CD4-positive, alpha-beta T cell treated with Interleukin-6 at 100 ng/mL for 8 hours (primary cell): ENCODE measurements around the gene RPS6KA3.
"Not testable (repeated sequence)": the region's sequence is repeated elsewhere in the genome, so short reads cannot be mapped to it uniquely, and the experiment has no call there.

Experiments
- DNase-seq: peaks from one replicate; pipeline ENCODE4 v3.0.0-alpha.2; 2020; ENCODE audit warnings: mixed read lengths, low spot score

RPS6KA3 gene

DNA sequence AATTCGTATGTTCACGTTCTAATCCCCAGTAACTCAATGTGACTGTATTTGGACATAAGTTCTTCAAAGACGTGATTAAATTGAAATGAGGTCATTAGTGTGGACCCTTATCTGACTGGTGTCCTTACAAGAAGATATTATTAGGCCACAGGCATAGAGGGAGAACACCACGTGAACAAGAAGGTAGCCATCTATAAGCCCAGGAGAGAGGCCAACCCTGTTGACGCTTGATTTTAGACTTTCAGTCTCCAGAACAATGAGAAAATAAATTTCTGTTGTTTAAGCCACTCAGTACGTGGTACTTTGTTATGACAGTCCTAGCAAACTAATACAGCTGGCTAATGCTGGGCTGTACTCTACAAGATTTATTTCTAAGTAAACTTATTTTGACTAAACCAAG is 123.6 kb downstream of the RPS6KA3 start:
- no peak for DNase-seq

GRCh38 chrX:20141281-20142220 is 125.2 kb downstream of the RPS6KA3 start, which contains the start of gene EIF1AX:
Gene EIF1AX, minus strand, starts transcription at chrX:20141838. Its CDS starts 198 bp downstream, at chrX:20141640.
- peak; percentile 99 for DNase-seq

- DNase-seq = no peak
Measured at GRCh38 chrX:20140420-20140819, 126.3 kb downstream of the RPS6KA3 start.

GRCh38 chrX:20139966-20140365 is 126.7 kb downstream of the RPS6KA3 start:
- DNase-seq = no peak

- no peak for DNase-seq
Measured at GRCh38 chrX:20135944-20136343, 130.8 kb downstream of the RPS6KA3 start.

- DNase-seq = no peak
Measured at GRCh38 chrX:20132666-20133065, 134.0 kb downstream of the RPS6KA3 start.

DNA sequence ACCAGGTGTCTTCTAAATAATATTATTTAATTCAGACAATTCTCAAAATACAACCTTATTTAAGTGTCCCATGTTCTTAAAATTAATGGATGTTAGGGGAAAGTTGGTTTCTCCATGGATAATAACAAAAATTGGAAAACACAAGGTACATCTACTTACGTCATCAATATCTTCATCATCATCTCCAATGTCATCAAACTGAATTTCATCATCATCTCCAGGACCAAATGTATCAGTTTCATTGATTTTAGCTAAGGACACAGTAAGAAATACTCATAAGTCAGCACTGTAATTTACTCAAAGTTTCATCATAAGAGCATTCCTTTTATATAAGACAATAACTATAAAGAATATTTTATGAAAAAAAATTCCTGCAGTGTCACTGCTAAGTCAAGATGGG is 136.4 kb downstream of the RPS6KA3 start:
- no peak for DNase-seq

- DNase-seq = no peak
Measured at GRCh38 chrX:20129547-20129946, 137.2 kb downstream of the RPS6KA3 start.

DNA sequence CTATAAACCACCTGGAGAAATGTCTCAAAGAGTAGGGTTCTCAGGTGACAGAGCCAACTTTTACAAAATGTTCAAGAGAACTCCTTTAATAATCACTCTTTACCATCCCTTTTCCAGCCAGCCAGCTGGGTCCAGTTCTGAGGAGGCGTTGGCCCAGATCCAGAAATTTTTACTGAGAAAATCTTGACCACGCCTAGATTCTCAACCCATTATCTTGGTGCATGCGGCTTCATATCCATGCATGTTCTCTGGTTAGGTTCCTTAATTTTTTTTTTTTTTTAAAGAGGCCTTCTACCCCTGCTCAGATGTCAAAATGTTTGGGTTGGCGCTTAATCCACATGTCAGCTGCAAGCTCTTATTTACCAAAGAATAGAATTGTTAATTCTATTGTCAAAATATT is 138.0 kb downstream of the RPS6KA3 start:
- no peak for DNase-seq

DNA sequence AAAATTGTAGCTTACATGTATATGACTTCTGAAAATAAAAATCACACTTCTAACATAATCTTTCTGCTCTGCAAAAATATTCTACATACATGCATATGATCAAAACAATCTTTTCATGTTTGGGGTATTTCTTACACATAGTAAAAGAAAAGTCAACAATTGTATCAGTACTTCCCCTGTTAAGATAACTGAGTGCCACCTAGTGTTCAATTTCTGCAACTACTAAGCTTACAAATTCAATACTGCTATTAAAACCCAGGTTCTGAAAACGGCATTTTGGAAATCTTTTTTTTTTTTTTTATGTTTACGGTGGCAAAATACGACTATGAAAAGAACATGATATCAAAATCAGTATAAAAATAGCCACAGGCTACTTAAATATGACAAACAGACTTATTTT is 139.3 kb downstream of the RPS6KA3 start:
- not testable (repeated sequence) for DNase-seq

- not testable (repeated sequence) for DNase-seq
Measured at GRCh38 chrX:20126833-20127232, 139.9 kb downstream of the RPS6KA3 start.

GRCh38 chrX:20124964-20125363 is 141.7 kb downstream of the RPS6KA3 start:
- no peak for DNase-seq

- DNase-seq = no peak
Measured at GRCh38 chrX:20118065-20118824, 148.5 kb downstream of the RPS6KA3 start.

GRCh38 chrX:20116577-20117240 is 150.0 kb downstream of the RPS6KA3 start, which contains the start of gene MAP7D2:
Gene MAP7D2, minus strand, starts transcription at chrX:20116907. Its CDS starts 28 bp downstream, at chrX:20116879.
- no peak for DNase-seq

DNA sequence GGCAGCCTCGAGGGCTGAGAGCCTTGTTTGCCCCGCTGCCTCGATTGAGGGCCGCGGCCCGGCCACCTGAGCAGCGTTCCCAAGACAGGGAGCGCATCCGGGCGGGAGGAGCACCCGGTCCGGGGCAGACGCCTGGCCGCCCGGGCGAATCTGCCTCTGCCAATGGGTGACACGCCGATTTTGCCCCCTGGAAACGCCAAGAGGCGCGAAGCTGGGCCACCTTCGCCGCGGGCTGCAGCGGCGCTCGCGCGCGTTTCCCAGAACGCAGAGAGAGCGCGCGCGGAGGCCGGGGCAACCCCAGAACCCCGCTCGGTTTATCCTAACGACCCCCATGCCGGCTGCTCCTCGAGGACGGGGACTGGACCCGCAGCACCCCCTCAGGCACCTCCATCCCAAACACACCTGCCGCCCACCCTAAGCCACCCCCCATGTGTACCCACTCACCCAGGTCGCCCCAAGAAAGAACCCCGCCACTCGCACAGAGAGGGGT is 150.6 kb downstream of the RPS6KA3 start:
- DNase-seq = no peak

GRCh38 chrX:20112022-20112774 is 154.5 kb downstream of the RPS6KA3 start:
- no peak for DNase-seq

- DNase-seq = no peak
Measured at GRCh38 chrX:20111271-20111670, 155.4 kb downstream of the RPS6KA3 start.

DNA sequence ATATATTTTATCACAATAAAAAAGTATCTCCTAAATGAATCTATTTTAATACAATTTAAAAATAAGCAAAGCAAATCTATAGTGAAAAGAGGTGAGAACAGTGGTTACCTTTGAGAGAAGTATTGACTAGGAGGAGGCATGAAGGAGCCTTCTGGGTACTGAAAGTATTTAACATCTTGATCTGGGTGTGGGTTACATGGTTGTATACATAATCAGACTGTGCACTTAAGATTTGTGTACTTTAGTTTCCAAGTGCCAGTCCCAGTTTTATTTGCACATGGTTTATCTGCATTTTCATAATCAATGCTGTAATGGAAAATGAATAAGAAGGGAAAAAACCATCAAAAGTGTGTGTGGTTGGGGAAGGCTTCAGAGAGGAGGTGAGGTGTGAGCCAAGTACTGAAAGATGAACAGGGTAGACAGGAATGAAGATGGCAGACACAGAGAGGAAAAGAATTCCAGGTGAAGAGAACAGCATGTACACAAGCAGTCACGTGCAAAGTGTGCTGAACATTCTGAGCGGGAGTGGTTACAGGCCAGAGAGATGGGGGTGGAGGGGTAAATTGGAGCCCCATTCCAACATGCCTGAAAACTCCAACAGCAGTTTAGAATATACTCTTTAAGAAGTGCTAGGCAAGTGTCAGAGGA is 164.7 kb downstream of the RPS6KA3 start:
- no peak for DNase-seq
